ENCODE results near the gene LMF1.

- TF ChIP-seq YY1 (IDR thresholded peaks at IDR 0.05; ENCODE audit: insufficient read depth, insufficient read length) (no peak), SUZ12 (IDR thresholded peaks at IDR 0.05; ENCODE audit: extremely low read depth, insufficient read depth, insufficient read length) (no peak)
Observed at GRCh38 chr16:993731-994130, 22.9 kb upstream of the LMF1 start.
